ENCODE measurements around the gene LRRC58. TPM values are rescaled to one million over a fixed set of nuclear protein-coding genes. Genes with fewer than 3 reads are reported as not detected.
"Not testable (repeated sequence)": the region's sequence is repeated elsewhere in the genome, so short reads cannot be mapped to it uniquely, and the experiment has no call there.

LRRC58 gene
- total and polyA plus RNA-seq, 5 donors: 4.6 to 14.6 (median 11.9) TPM

GRCh38 chr3:120339362-120339761 lies 9.8 kb downstream of the LRRC58 start:
- no peak for DNase-seq
- WGBS: 97% methylated on average over 3 of the region's 3 CpGs
- Histone ChIP-seq H3K9me3 (ENCODE audit: control insufficient read depth, low read length) (no peaks in the 10 kb centered on the region), H3K4me1 (ENCODE audit: control insufficient read depth, insufficient read depth, low read length) (no peaks in the 10 kb centered on the region), H3K4me3 (ENCODE audit: low read length) (no peak overlapping the region), H3K27ac (ENCODE audit: low read length) (no peak overlapping the region), H3K27me3 (ENCODE audit: control insufficient read depth, insufficient read depth) (no peaks in the 10 kb centered on the region)
- intact Hi-C loops (cut with DNase I): no loop called here
- ATAC-seq: no peak

GRCh38 chr3:120338517-120338916 lies 10.6 kb downstream of the LRRC58 start:
- H3K4me1 ChIP-seq (ENCODE audit: control insufficient read depth, insufficient read depth, low read length): no peaks in the 10 kb centered on the region
- no peak for DNase-seq
- no peaks in the 10 kb centered on the region for H3K27me3 ChIP-seq (ENCODE audit: control insufficient read depth, insufficient read depth)
- intact Hi-C loops (cut with DNase I): no loop called here
- H3K4me3 ChIP-seq (ENCODE audit: low read length): no peak overlapping the region
- no peak for ATAC-seq
- H3K27ac ChIP-seq (ENCODE audit: low read length): no peak overlapping the region
- H3K9me3 ChIP-seq (ENCODE audit: control insufficient read depth, low read length): no peaks in the 10 kb centered on the region
- WGBS: 94% methylated on average over 1 of the region's 1 CpG

- Histone ChIP-seq H3K27me3 (ENCODE audit: control insufficient read depth, insufficient read depth) (no peaks in the 10 kb centered on the region), H3K4me3 (ENCODE audit: low read length) (no peak overlapping the region), H3K9me3 (ENCODE audit: control insufficient read depth, low read length) (no peaks in the 10 kb centered on the region), H3K4me1 (ENCODE audit: control insufficient read depth, insufficient read depth, low read length) (no peaks in the 10 kb centered on the region), H3K27ac (ENCODE audit: low read length) (no peak overlapping the region)
- ATAC-seq: no peak
- DNase-seq: peak in 1 of 3 donors; percentile 19
- 96% methylated on average over 8 of the region's 8 CpGs for WGBS
- intact Hi-C loops (cut with DNase I): no loop called here
These were observed 16.5 kb downstream of the LRRC58 start for GRCh38 chr3:120332646-120333045.

- Histone ChIP-seq H3K4me1 (ENCODE audit: control insufficient read depth, insufficient read depth, low read length) (no peaks in the 10 kb centered on the region), H3K27me3 (ENCODE audit: control insufficient read depth, insufficient read depth) (no peaks in the 10 kb centered on the region), H3K9me3 (ENCODE audit: control insufficient read depth, low read length) (no peaks in the 10 kb centered on the region), H3K4me3 (ENCODE audit: low read length) (no peak overlapping the region), H3K27ac (ENCODE audit: low read length) (no peak overlapping the region)
- ATAC-seq (no peak), DNase-seq (no peak)
- 97% methylated on average over 2 of the region's 2 CpGs for WGBS
- intact Hi-C loops (cut with DNase I): no loop called here
These were observed 18.1 kb downstream of the LRRC58 start for GRCh38 chr3:120331076-120331475.

- ATAC-seq (no peak), DNase-seq (no peak)
- Histone ChIP-seq H3K27me3 (ENCODE audit: control insufficient read depth, insufficient read depth) (no peaks in the 10 kb centered on the region), H3K4me3 (ENCODE audit: low read length) (no peak overlapping the region), H3K9me3 (ENCODE audit: control insufficient read depth, low read length) (no peaks in the 10 kb centered on the region), H3K4me1 (ENCODE audit: control insufficient read depth, insufficient read depth, low read length) (no peaks in the 10 kb centered on the region), H3K27ac (ENCODE audit: low read length) (no peak overlapping the region)
- 89% methylated on average over 2 of the region's 2 CpGs for WGBS
- intact Hi-C loops (cut with DNase I): no loop called here
These were observed 22.4 kb downstream of the LRRC58 start for GRCh38 chr3:120326784-120327183.

- no peak for DNase-seq
- no peak for ATAC-seq
- H3K9me3 ChIP-seq (ENCODE audit: control insufficient read depth, low read length): no peaks in the 10 kb centered on the region
- H3K4me1 ChIP-seq (ENCODE audit: control insufficient read depth, insufficient read depth, low read length): no peaks in the 10 kb centered on the region
- intact Hi-C loops (cut with DNase I): no loop called here
- H3K27me3 ChIP-seq (ENCODE audit: control insufficient read depth, insufficient read depth): no peaks in the 10 kb centered on the region
- H3K4me3 ChIP-seq (ENCODE audit: low read length): no peak overlapping the region
- WGBS: 55% methylated on average over 1 of the region's 1 CpG
- no peak overlapping the region for H3K27ac ChIP-seq (ENCODE audit: low read length)
These were observed 25.0 kb downstream of the LRRC58 start for GRCh38 chr3:120324190-120324589.

- H3K9me3 ChIP-seq (ENCODE audit: control insufficient read depth, low read length); H3K27me3 ChIP-seq (ENCODE audit: control insufficient read depth, insufficient read depth); DNase-seq; ATAC-seq; H3K4me3 ChIP-seq (ENCODE audit: low read length); intact Hi-C loops (cut with DNase I); H3K4me1 ChIP-seq (ENCODE audit: control insufficient read depth, insufficient read depth, low read length); H3K27ac ChIP-seq (ENCODE audit: low read length): not testable (repeated sequence)
- 81% methylated on average over 4 of the region's 4 CpGs for WGBS
These were observed 25.4 kb downstream of the LRRC58 start for GRCh38 chr3:120323761-120324160.

- intact Hi-C loops (cut with DNase I): no loop called here
- peak in 1 of 3 donors; percentile 18 for DNase-seq
- 96% methylated on average over 24 of the region's 24 CpGs for WGBS
These were observed 37.0 kb downstream of the LRRC58 start for GRCh38 chr3:120311863-120312794.

GRCh38 chr3:120306519-120307455 lies 42.4 kb downstream of the LRRC58 start:
- ATAC-seq (peak in 1 of 2 donors; percentile 11), DNase-seq (peak in 2 of 3 donors; percentile 43 to 52)
- intact Hi-C loops (cut with DNase I): no loop called here
- Histone ChIP-seq H3K27me3 (ENCODE audit: control insufficient read depth, insufficient read depth) (no peaks in the 10 kb centered on the region), H3K27ac (ENCODE audit: low read length) (no peak overlapping the region), H3K4me3 (ENCODE audit: low read length) (no peak overlapping the region), H3K9me3 (ENCODE audit: control insufficient read depth, low read length) (no peaks in the 10 kb centered on the region), H3K4me1 (ENCODE audit: control insufficient read depth, insufficient read depth, low read length) (no peaks in the 10 kb centered on the region)
- WGBS: 63% methylated on average over 72 of the region's 72 CpGs

More at GRCh38 chr3:120311863-120312794, 37.0 kb downstream of the LRRC58 start:
- Histone ChIP-seq H3K27ac (ENCODE audit: low read length) (no peak overlapping the region), H3K27me3 (ENCODE audit: control insufficient read depth, insufficient read depth) (no peaks in the 10 kb centered on the region), H3K4me3 (ENCODE audit: low read length) (no peak overlapping the region), H3K4me1 (ENCODE audit: control insufficient read depth, insufficient read depth, low read length) (no peaks in the 10 kb centered on the region), H3K9me3 (ENCODE audit: control insufficient read depth, low read length) (no peaks in the 10 kb centered on the region)
- no peak for ATAC-seq

- Histone ChIP-seq H3K27ac (ENCODE audit: low read length) (no peak overlapping the region), H3K4me3 (ENCODE audit: low read length) (no peak overlapping the region), H3K27me3 (ENCODE audit: control insufficient read depth, insufficient read depth) (no peaks in the 10 kb centered on the region), H3K9me3 (ENCODE audit: control insufficient read depth, low read length) (no peaks in the 10 kb centered on the region), H3K4me1 (ENCODE audit: control insufficient read depth, insufficient read depth, low read length) (no peaks in the 10 kb centered on the region)
- ATAC-seq (no peak), DNase-seq (no peak)
- WGBS: 97% methylated on average over 4 of the region's 4 CpGs
- intact Hi-C loops (cut with DNase I): no loop called here
These were observed 44.5 kb downstream of the LRRC58 start for GRCh38 chr3:120304616-120305015.

GRCh38 chr3:120302361-120302760 lies 46.8 kb downstream of the LRRC58 start:
- Histone ChIP-seq H3K4me1 (ENCODE audit: control insufficient read depth, insufficient read depth, low read length) (no peaks in the 10 kb centered on the region), H3K4me3 (ENCODE audit: low read length) (no peak overlapping the region), H3K9me3 (ENCODE audit: control insufficient read depth, low read length) (no peaks in the 10 kb centered on the region), H3K27ac (ENCODE audit: low read length) (peak overlapping the region; percentile 6), H3K27me3 (ENCODE audit: control insufficient read depth, insufficient read depth) (no peaks in the 10 kb centered on the region)
- intact Hi-C loops (cut with DNase I): no loop called here
- peak; percentile 91 to 92 for ATAC-seq
- DNase-seq: peak in 2 of 3 donors; percentile 37 to 43
- 61% methylated on average over 5 of the region's 5 CpGs for WGBS

Data from right cardiac atrium (tissue), 5 donors.